HUES48 (cell line): Measurements from ENCODE around the gene RADX.

Experiments
- H3K27ac ChIP-seq: one replicate; pipeline ENCODE4 v1.7.0; 2013; ENCODE audit warnings: low read depth, low read length, inconsistent platforms
- H3K27me3 ChIP-seq: 2 replicates; pipeline ENCODE4 v1.6.1; 2013; ENCODE audit warnings: mild to moderate bottlenecking, low read length; ENCODE audit not compliant: control insufficient read depth, insufficient read depth
- H3K36me3 ChIP-seq: 2 replicates; pipeline ENCODE4 v1.6.1; 2013; ENCODE audit warnings: low read length; ENCODE audit not compliant: control insufficient read depth, insufficient read depth
- H3K4me1 ChIP-seq: 2 replicates; pipeline ENCODE4 v1.6.1; 2013; ENCODE audit warnings: mild to moderate bottlenecking, low read length; ENCODE audit not compliant: control insufficient read depth, insufficient read depth
- H3K4me3 ChIP-seq: 2 replicates; pipeline ENCODE4 v1.5.1; 2013; ENCODE audit warnings: mild to moderate bottlenecking, low read depth, low read length
- H3K9ac ChIP-seq: 2 replicates; pipeline ENCODE4 v1.6.1; 2013; ENCODE audit warnings: mild to moderate bottlenecking, low read depth, low read length, moderate library complexity
- H3K9me3 ChIP-seq: 2 replicates; pipeline ENCODE4 v1.6.1; 2013; ENCODE audit warnings: low read length; ENCODE audit not compliant: control insufficient read depth, insufficient read depth

The RADX gene, protein sequence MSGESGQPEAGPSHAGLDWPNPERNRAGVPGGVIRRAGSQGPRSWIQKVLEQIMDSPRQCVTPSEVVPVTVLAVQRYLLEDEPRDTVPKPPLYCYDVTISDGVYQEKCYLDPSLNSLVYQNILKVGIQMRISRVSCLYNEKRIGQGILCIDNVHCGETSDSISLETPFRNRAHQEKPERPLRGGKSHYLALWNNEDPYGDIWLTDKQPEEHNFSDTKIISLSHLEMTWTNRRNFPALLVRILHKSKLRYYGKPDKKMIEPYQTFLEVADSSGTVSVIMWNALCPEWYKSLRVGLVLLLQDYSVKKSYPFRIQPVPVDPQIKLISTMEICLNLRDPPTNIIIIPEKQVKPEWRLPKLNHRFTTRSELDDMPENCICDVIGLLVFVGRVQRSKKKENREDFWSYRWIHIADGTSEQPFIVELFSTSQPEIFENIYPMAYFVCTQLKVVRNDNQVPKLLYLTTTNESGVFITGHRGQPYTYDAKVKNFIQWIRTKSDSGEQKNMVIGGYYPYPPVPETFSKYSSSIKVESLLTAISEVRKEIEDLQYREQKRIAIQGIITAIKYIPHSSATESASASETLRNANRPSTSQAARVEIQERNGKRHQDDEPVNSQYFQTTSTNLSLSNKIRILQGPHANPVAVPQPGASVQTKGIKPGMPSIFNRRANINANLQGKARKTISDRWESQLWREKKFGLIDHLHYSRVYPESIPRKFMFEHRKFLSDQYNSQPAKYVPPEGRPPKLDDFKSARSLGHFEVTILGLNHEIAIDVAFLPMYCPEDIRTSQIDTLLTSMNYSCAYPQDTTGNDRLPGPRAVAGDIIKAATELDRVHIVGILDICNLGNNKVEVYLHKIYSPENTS

DNA sequence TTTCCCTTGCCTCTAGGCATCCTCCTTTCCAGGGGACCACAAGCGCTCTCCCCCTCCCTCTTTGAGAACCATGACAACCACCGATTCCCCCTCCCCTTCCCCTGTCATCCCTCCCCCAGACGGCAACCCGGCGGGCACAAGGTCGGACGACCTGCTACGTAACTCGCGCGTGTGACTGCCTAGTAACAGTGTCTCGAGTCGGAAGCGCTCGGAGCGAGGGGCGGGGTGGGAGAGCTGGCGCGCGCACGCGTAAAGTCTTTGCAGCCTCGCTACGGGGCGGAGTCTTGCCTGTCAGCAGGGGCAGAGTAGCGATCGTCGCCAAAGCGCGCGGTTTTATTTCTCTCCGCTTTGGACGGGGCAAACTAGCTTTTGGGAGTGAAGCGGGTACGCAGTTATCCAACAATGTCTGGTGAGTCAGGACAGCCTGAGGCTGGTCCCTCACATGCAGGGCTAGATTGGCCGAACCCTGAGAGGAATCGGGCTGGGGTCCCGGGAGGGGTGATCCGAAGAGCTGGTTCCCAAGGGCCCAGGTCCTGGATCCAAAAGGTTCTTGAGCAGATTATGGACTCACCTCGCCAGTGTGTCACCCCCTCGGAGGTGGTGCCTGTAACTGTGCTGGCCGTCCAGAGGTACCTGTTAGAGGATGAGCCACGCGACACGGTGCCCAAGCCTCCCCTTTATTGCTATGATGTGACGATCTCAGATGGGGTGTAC lies at the start of gene RADX:
RADX (plus strand) TSS at position 300 of the 714 bp plus-strand sequence; CDS start at position 403, 103 bp downstream.
- H3K27me3 ChIP-seq: peaks cover 43% of the 10 kb centered on the region
- H3K36me3 ChIP-seq: no peaks in the 10 kb centered on the region
- peak within 1 kb of the TSS; percentile 74 for H3K4me3 ChIP-seq
- no peaks in the 10 kb centered on the region for H3K9me3 ChIP-seq
- H3K4me1 ChIP-seq: peaks cover 20% of the 10 kb centered on the region
- H3K27ac ChIP-seq: no peak within 1 kb of the TSS
- H3K9ac ChIP-seq: peak within 1 kb of the TSS; percentile 17; the same call in 1 of the 2 replicates

GRCh38 chrX:106564986-106565385 lies 46.8 kb upstream of the RADX start:
- no peak overlapping the region for H3K27ac ChIP-seq
- H3K36me3 ChIP-seq: no peaks in the 10 kb centered on the region

GRCh38 chrX:106566362-106566761 lies 45.4 kb upstream of the RADX start:
- Histone ChIP-seq H3K9ac (no peak overlapping the region), H3K27me3 (peaks cover 13% of the 10 kb centered on the region; the same call in 1 of the 2 replicates), H3K36me3 (no peaks in the 10 kb centered on the region), H3K4me1 (no peaks in the 10 kb centered on the region), H3K9me3 (no peaks in the 10 kb centered on the region), H3K27ac (no peak overlapping the region), H3K4me3 (no peak overlapping the region)

More at GRCh38 chrX:106564986-106565385, 46.8 kb upstream of the RADX start:
- Histone ChIP-seq H3K9me3 (no peaks in the 10 kb centered on the region), H3K4me1 (no peaks in the 10 kb centered on the region), H3K27me3 (peaks cover 13% of the 10 kb centered on the region; the same call in 1 of the 2 replicates), H3K9ac (no peak overlapping the region), H3K4me3 (no peak overlapping the region)

- no peak overlapping the region for H3K27ac ChIP-seq
- no peak overlapping the region for H3K4me3 ChIP-seq
- peaks cover 16% of the 10 kb centered on the region for H3K9me3 ChIP-seq
- H3K36me3 ChIP-seq: no peaks in the 10 kb centered on the region
- H3K27me3 ChIP-seq: no peaks in the 10 kb centered on the region; the same call in 1 of the 2 replicates
- H3K4me1 ChIP-seq: no peaks in the 10 kb centered on the region
- no peak overlapping the region for H3K9ac ChIP-seq
These were observed 29.9 kb upstream of the RADX start for GRCh38 chrX:106581856-106582255.

- Histone ChIP-seq H3K36me3 (no peaks in the 10 kb centered on the region), H3K27ac (no peak overlapping the region), H3K4me3 (no peak overlapping the region), H3K9ac (no peak overlapping the region), H3K4me1 (no peaks in the 10 kb centered on the region), H3K27me3 (no peaks in the 10 kb centered on the region), H3K9me3 (no peaks in the 10 kb centered on the region)
These were observed 26.3 kb upstream of the RADX start for GRCh38 chrX:106585478-106585877.

DNA sequence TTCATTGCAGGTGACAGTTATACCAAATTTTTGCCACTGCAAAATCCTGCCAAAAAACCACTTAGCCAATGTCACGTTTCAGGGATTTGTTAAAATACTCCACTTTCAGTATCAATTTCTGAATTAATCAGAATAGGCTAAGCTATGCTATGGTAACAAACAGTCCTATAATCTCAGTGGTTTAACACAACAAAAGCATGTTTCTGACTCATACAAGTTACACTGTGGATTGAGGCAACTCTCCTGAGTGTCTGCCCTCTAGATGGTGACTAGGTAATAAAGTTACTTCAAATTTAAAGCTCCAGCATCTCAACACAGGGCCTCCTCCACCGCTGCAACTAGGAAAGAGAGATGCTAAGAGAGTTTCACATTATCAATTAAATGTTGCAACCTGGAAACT lies 23.0 kb upstream of the RADX start:
- no peaks in the 10 kb centered on the region for H3K36me3 ChIP-seq
- H3K4me3 ChIP-seq: no peak overlapping the region
- no peak overlapping the region for H3K27ac ChIP-seq
- H3K9me3 ChIP-seq: no peaks in the 10 kb centered on the region
- H3K27me3 ChIP-seq: no peaks in the 10 kb centered on the region
- no peak overlapping the region for H3K9ac ChIP-seq
- H3K4me1 ChIP-seq: no peaks in the 10 kb centered on the region

- Histone ChIP-seq H3K9me3 (no peaks in the 10 kb centered on the region), H3K27ac (no peak overlapping the region), H3K9ac (no peak overlapping the region), H3K4me3 (no peak overlapping the region), H3K36me3 (no peaks in the 10 kb centered on the region), H3K4me1 (no peaks in the 10 kb centered on the region), H3K27me3 (0 out of 2 replicates have a peak, but pooled peaks cover 4% of the 10 kb centered on the region)
These were observed 12.4 kb upstream of the RADX start for GRCh38 chrX:106599411-106599810.

GRCh38 chrX:106606571-106606970 lies 5.2 kb upstream of the RADX start:
- Histone ChIP-seq H3K4me3 (no peak overlapping the region), H3K9ac (no peak overlapping the region), H3K4me1 (no peaks in the 10 kb centered on the region), H3K27me3 (0 out of 2 replicates have a peak, but pooled peaks cover 11% of the 10 kb centered on the region), H3K27ac (no peak overlapping the region), H3K9me3 (no peaks in the 10 kb centered on the region), H3K36me3 (no peaks in the 10 kb centered on the region)

- H3K4me3 ChIP-seq: no peak overlapping the region
- no peak overlapping the region for H3K9ac ChIP-seq
- no peaks in the 10 kb centered on the region for H3K9me3 ChIP-seq
- no peak overlapping the region for H3K27ac ChIP-seq
- peaks cover 22% of the 10 kb centered on the region for H3K27me3 ChIP-seq
- peaks cover 5% of the 10 kb centered on the region for H3K4me1 ChIP-seq
- H3K36me3 ChIP-seq: no peaks in the 10 kb centered on the region
These were observed 3.8 kb upstream of the RADX start for GRCh38 chrX:106608016-106608415.

GRCh38 chrX:106611317-106611678 lies 480 bp upstream of the RADX start:
- Histone ChIP-seq H3K27me3 (peaks cover 43% of the 10 kb centered on the region), H3K4me3 (peak overlapping the region; percentile 74), H3K9ac (no peak overlapping the region), H3K27ac (no peak overlapping the region), H3K36me3 (no peaks in the 10 kb centered on the region), H3K4me1 (peaks cover 20% of the 10 kb centered on the region), H3K9me3 (no peaks in the 10 kb centered on the region)
